ENCODE data around the gene WFS1. TPM values are rescaled to one million over a fixed set of nuclear protein-coding genes. Genes with fewer than 3 reads are reported as not detected.

Gene WFS1
- total RNA-seq, 4 donors from 2014 or later, result 95.7 to 137 (median 101) TPM

GRCh38 chr4:6258741-6259140, 10.9 kb upstream of the WFS1 start:
- no peaks in the 10 kb centered on the region for H3K36me3 ChIP-seq

GRCh38 chr4:6259886-6260285, 9.8 kb upstream of the WFS1 start:
- H3K27me3 ChIP-seq, result peaks cover 41% of the 10 kb centered on the region
- H3K4me1 ChIP-seq, result no peaks in the 10 kb centered on the region
- no peak for ATAC-seq
- WGBS, 2 donors (ENCODE audit: low coverage in 1 of 2), result 76 to 83% methylated on average over 5 to 8 of the region's 8 CpGs
- H3K27ac ChIP-seq, result no peak overlapping the region
- H3K9me3 ChIP-seq, result no peaks in the 10 kb centered on the region
- TF ChIP-seq EP300 (IDR thresholded peaks at IDR 0.05) (no peak), POLR2A (IDR thresholded peaks at IDR 0.05) (no peak), CTCF (IDR thresholded peaks at IDR 0.05) (no peak), POLR2AphosphoS5 (IDR thresholded peaks at IDR 0.05) (no peak)
- H3K4me3 ChIP-seq, result no peak overlapping the region
- no peaks in the 10 kb centered on the region for H3K36me3 ChIP-seq

More at GRCh38 chr4:6258741-6259140, 10.9 kb upstream of the WFS1 start:
- Histone ChIP-seq H3K4me3 (no peak overlapping the region), H3K4me1 (no peaks in the 10 kb centered on the region), H3K27ac (no peak overlapping the region), H3K27me3 (peaks cover 41% of the 10 kb centered on the region), H3K9me3 (no peaks in the 10 kb centered on the region)
- TF ChIP-seq EP300 (IDR thresholded peaks at IDR 0.05), result no peak
- TF ChIP-seq POLR2AphosphoS5 (IDR thresholded peaks at IDR 0.05), result no peak
- no peak for TF ChIP-seq POLR2A (IDR thresholded peaks at IDR 0.05)
- TF ChIP-seq CTCF (IDR thresholded peaks at IDR 0.05), result no peak
- WGBS, 2 donors (ENCODE audit: low coverage in 1 of 2), result 63 to 80% methylated on average over 1 of the region's 4 CpGs
- no peak for ATAC-seq

GRCh38 chr4:6262176-6262575, 7.5 kb upstream of the WFS1 start:
- TF ChIP-seq EP300 (IDR thresholded peaks at IDR 0.05), result no peak
- TF ChIP-seq CTCF (IDR thresholded peaks at IDR 0.05), result no peak
- no peak for TF ChIP-seq POLR2AphosphoS5 (IDR thresholded peaks at IDR 0.05)
- TF ChIP-seq POLR2A (IDR thresholded peaks at IDR 0.05), result no peak
- WGBS, 2 donors (ENCODE audit: low coverage in 1 of 2), result 78 to 89% methylated on average over 10 to 11 of the region's 12 CpGs
- Histone ChIP-seq H3K9me3 (no peaks in the 10 kb centered on the region), H3K27me3 (peaks cover 31% of the 10 kb centered on the region), H3K4me3 (no peak overlapping the region), H3K4me1 (no peaks in the 10 kb centered on the region), H3K27ac (no peak overlapping the region), H3K36me3 (no peaks in the 10 kb centered on the region)
- no peak for ATAC-seq

- no peaks in the 10 kb centered on the region for H3K9me3 ChIP-seq
Measured at GRCh38 chr4:6262847-6263487, 6.7 kb upstream of the WFS1 start.

GRCh38 chr4:6263526-6264224, 6.0 kb upstream of the WFS1 start:
- Histone ChIP-seq H3K4me3 (no peak overlapping the region), H3K27me3 (peaks cover 18% of the 10 kb centered on the region), H3K27ac (no peak overlapping the region), H3K9me3 (no peaks in the 10 kb centered on the region), H3K36me3 (no peaks in the 10 kb centered on the region), H3K4me1 (peaks cover 0 to 2% (median 0%) of the 10 kb centered on the region in 3 donors)
- no peak for ATAC-seq
- no peak for TF ChIP-seq EP300 (IDR thresholded peaks at IDR 0.05)
- no peak for TF ChIP-seq CTCF (IDR thresholded peaks at IDR 0.05)
- TF ChIP-seq POLR2AphosphoS5 (IDR thresholded peaks at IDR 0.05), result no peak
- WGBS, 2 donors (ENCODE audit: low coverage in 1 of 2), result 49 to 59% methylated on average over 6 to 7 of the region's 15 CpGs

More at GRCh38 chr4:6262847-6263487, 6.7 kb upstream of the WFS1 start:
- H3K27me3 ChIP-seq, result peaks cover 26% of the 10 kb centered on the region
- no peaks in the 10 kb centered on the region for H3K4me1 ChIP-seq
- 73 to 87% methylated on average over 3 of the region's 10 CpGs for WGBS, 2 donors (ENCODE audit: low coverage in 1 of 2)
- H3K4me3 ChIP-seq, result no peak overlapping the region
- H3K36me3 ChIP-seq, result no peaks in the 10 kb centered on the region
- no peak overlapping the region for H3K27ac ChIP-seq
- TF ChIP-seq POLR2AphosphoS5 (IDR thresholded peaks at IDR 0.05) (no peak), POLR2A (IDR thresholded peaks at IDR 0.05) (no peak)
- ATAC-seq, result no peak
